ENCODE data around the gene AP2A2. TPM values are rescaled to one million over a fixed set of nuclear protein-coding genes. Genes with fewer than 3 reads are reported as not detected.

The AP2A2 gene
- total RNA-seq, 1 experiment from 2014 or later: 47.1 TPM

- Mint-ChIP-seq H3K9me3 (no peaks in the 10 kb centered on the region), H3K4me3 (no peak overlapping the region), H3K27ac (no peak overlapping the region), H3K4me1 (no peaks in the 10 kb centered on the region), H3K27me3 (ENCODE audit: low read depth) (no peaks in the 10 kb centered on the region), H3K36me3 (no peaks in the 10 kb centered on the region)
- DNase-seq (ENCODE audit: low spot score) (no peak), ATAC-seq (no peak)
- ChIA-PET POLR2A (no interaction called here), CTCF (interaction anchor here (0.6 to 2.0 kb wide), 5 partner anchors 27 to 217 kb away, joined by 3 to 5 read pairs (median 3); no protein-coding TSS in a partner anchor)
- no peak for TF ChIP-seq HMGXB4 (CRISPR knock-in tag; IDR thresholded peaks at IDR 0.05)
- TF ChIP-seq TEAD1 (CRISPR knock-in tag; IDR thresholded peaks at IDR 0.05): no peak
- TF ChIP-seq AFF4 (CRISPR knock-in tag; IDR thresholded peaks at IDR 0.05; ENCODE audit: borderline replicate concordance): no peak
- no peak for TF ChIP-seq ZBTB43 (CRISPR knock-in tag; IDR thresholded peaks at IDR 0.05)
- TF ChIP-seq USF2 (CRISPR knock-in tag; IDR thresholded peaks at IDR 0.05): no peak
- TF ChIP-seq GABPB1 (CRISPR knock-in tag; IDR thresholded peaks at IDR 0.05): no peak
These were observed 129.5 kb downstream of the AP2A2 start for GRCh38 chr11:1055109-1055703.

GRCh38 chr11:1055990-1056771 lies 130.5 kb downstream of the AP2A2 start:
- H3K36me3 Mint-ChIP-seq: no peaks in the 10 kb centered on the region
- POLR2A ChIA-PET: no interaction called here
- H3K27ac Mint-ChIP-seq: no peak overlapping the region
- H3K4me3 Mint-ChIP-seq: no peak overlapping the region
- CTCF ChIA-PET: interaction anchor here (1.3 to 2.0 kb wide), 2 partner anchors 158 to 161 kb away, joined by 4 to 5 read pairs; no protein-coding TSS in a partner anchor
- peaks cover under 1% of the 10 kb centered on the region; the same call in 1 of the 2 replicates for H3K9me3 Mint-ChIP-seq
- H3K27me3 Mint-ChIP-seq (ENCODE audit: low read depth): no peaks in the 10 kb centered on the region
- H3K4me1 Mint-ChIP-seq: no peaks in the 10 kb centered on the region; the same call in 1 of the 2 replicates
- ATAC-seq: no peak
- peak; percentile 10 for DNase-seq (ENCODE audit: low spot score)
- TF ChIP-seq ZNF281 (CRISPR knock-in tag; IDR thresholded peaks at IDR 0.05) (no peak), JAZF1 (CRISPR knock-in tag; IDR thresholded peaks at IDR 0.05) (no peak), GABPB1 (CRISPR knock-in tag; IDR thresholded peaks at IDR 0.05) (no peak), MYBL2 (CRISPR knock-in tag; IDR thresholded peaks at IDR 0.05) (no peak), ZNF423 (CRISPR knock-in tag; IDR thresholded peaks at IDR 0.05) (no peak), SOX15 (CRISPR knock-in tag; IDR thresholded peaks at IDR 0.05) (no peak), MXD4 (CRISPR knock-in tag; IDR thresholded peaks at IDR 0.05; ENCODE audit: borderline replicate concordance) (no peak)
- TF ChIP-seq, protein P1, sequence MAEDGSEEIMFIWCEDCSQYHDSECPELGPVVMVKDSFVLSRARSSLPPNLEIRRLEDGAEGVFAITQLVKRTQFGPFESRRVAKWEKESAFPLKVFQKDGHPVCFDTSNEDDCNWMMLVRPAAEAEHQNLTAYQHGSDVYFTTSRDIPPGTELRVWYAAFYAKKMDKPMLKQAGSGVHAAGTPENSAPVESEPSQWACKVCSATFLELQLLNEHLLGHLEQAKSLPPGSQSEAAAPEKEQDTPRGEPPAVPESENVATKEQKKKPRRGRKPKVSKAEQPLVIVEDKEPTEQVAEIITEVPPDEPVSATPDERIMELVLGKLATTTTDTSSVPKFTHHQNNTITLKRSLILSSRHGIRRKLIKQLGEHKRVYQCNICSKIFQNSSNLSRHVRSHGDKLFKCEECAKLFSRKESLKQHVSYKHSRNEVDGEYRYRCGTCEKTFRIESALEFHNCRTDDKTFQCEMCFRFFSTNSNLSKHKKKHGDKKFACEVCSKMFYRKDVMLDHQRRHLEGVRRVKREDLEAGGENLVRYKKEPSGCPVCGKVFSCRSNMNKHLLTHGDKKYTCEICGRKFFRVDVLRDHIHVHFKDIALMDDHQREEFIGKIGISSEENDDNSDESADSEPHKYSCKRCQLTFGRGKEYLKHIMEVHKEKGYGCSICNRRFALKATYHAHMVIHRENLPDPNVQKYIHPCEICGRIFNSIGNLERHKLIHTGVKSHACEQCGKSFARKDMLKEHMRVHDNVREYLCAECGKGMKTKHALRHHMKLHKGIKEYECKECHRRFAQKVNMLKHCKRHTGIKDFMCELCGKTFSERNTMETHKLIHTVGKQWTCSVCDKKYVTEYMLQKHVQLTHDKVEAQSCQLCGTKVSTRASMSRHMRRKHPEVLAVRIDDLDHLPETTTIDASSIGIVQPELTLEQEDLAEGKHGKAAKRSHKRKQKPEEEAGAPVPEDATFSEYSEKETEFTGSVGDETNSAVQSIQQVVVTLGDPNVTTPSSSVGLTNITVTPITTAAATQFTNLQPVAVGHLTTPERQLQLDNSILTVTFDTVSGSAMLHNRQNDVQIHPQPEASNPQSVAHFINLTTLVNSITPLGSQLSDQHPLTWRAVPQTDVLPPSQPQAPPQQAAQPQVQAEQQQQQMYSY (CRISPR knock-in tag; IDR thresholded peaks at IDR 0.05): no peak
- TF ChIP-seq, protein P2, sequence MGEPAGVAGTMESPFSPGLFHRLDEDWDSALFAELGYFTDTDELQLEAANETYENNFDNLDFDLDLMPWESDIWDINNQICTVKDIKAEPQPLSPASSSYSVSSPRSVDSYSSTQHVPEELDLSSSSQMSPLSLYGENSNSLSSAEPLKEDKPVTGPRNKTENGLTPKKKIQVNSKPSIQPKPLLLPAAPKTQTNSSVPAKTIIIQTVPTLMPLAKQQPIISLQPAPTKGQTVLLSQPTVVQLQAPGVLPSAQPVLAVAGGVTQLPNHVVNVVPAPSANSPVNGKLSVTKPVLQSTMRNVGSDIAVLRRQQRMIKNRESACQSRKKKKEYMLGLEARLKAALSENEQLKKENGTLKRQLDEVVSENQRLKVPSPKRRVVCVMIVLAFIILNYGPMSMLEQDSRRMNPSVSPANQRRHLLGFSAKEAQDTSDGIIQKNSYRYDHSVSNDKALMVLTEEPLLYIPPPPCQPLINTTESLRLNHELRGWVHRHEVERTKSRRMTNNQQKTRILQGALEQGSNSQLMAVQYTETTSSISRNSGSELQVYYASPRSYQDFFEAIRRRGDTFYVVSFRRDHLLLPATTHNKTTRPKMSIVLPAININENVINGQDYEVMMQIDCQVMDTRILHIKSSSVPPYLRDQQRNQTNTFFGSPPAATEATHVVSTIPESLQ (CRISPR knock-in tag; IDR thresholded peaks at IDR 0.05): no peak
- TF ChIP-seq, protein P3, sequence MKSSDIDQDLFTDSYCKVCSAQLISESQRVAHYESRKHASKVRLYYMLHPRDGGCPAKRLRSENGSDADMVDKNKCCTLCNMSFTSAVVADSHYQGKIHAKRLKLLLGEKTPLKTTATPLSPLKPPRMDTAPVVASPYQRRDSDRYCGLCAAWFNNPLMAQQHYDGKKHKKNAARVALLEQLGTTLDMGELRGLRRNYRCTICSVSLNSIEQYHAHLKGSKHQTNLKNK (CRISPR knock-in tag; IDR thresholded peaks at IDR 0.05): no peak

Data from WTC11 (cell line).